ENCODE data around the gene MRPL55. TPM values are rescaled to one million over a fixed set of nuclear protein-coding genes. Genes with fewer than 3 reads are reported as not detected.

The MRPL55 gene
- total RNA-seq, 1 experiment from 2014 or later, result 63.7 TPM

DNA sequence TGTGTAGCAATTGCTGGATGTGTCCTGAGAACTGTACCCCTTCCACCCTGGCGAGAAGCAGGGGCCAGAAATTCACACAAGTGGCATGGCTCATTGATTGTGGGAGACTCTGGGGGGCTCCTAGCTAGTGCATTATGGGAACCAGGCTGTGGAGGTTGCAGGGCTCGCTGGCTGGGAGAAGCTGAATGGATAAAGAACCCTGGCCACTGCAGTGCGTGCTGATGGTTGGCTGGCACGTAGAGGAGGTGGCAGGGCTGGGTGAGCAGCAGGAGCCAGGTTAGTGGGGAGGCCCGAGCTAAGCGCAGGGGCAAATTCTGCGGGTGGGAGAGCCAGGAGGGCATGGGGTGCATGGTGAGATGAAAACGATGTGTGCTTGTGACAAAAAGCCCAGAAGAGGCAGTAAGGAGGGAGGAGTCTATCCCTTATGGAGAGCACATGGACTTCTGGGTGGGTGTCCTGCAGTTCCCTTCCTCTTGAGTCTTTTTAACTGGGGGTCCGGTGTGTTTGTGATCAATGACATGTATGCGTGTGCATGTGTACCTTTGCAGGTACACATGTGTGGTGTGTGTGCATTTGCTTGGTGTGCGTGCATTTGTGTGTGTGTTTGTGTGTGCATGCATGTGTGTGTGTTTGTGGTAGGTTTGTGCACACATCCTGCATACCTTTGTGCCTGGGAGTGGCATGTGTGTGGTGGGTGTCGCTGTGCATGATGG lies 34.5 kb upstream of the MRPL55 start:
- H3K4me1 ChIP-seq, result peaks cover 5% of the 10 kb centered on the region
- no peaks in the 10 kb centered on the region for H3K9me3 Mint-ChIP-seq (ENCODE audit: unreplicated experiment)
- no peaks in the 10 kb centered on the region for H3K9me3 ChIP-seq
- H3K36me3 Mint-ChIP-seq (ENCODE audit: insufficient read depth, unreplicated experiment), result peaks cover 21% of the 10 kb centered on the region
- H3K4me3 Mint-ChIP-seq (ENCODE audit: unreplicated experiment), result no peak overlapping the region
- BruUV-seq (replicated peaks), result no TSS peak
- CTCF ChIA-PET, result no interaction called here
- TF ChIP-seq, protein P1, sequence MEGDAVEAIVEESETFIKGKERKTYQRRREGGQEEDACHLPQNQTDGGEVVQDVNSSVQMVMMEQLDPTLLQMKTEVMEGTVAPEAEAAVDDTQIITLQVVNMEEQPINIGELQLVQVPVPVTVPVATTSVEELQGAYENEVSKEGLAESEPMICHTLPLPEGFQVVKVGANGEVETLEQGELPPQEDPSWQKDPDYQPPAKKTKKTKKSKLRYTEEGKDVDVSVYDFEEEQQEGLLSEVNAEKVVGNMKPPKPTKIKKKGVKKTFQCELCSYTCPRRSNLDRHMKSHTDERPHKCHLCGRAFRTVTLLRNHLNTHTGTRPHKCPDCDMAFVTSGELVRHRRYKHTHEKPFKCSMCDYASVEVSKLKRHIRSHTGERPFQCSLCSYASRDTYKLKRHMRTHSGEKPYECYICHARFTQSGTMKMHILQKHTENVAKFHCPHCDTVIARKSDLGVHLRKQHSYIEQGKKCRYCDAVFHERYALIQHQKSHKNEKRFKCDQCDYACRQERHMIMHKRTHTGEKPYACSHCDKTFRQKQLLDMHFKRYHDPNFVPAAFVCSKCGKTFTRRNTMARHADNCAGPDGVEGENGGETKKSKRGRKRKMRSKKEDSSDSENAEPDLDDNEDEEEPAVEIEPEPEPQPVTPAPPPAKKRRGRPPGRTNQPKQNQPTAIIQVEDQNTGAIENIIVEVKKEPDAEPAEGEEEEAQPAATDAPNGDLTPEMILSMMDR (IDR thresholded peaks at IDR 0.05; ENCODE audit: insufficient read depth in 1 of 2, low read depth in 1 of 2, low read length in 1 of 2, severe bottlenecking in 1 of 2, unreplicated experiment in 1 of 2), result no peak
- H3K27ac Mint-ChIP-seq (ENCODE audit: unreplicated experiment), result no peak overlapping the region
- peaks cover 3% of the 10 kb centered on the region for H3K36me3 ChIP-seq (ENCODE audit: control insufficient read depth, insufficient read depth, low read length)
- no peak for DNase-seq
- H3K4me1 Mint-ChIP-seq (ENCODE audit: low read depth, unreplicated experiment), result no peaks in the 10 kb centered on the region
- H3K27me3 Mint-ChIP-seq (ENCODE audit: insufficient read depth, unreplicated experiment), result no peaks in the 10 kb centered on the region
- H3K27me3 ChIP-seq (replicated peaks; ENCODE audit: control insufficient read depth, insufficient read depth, low read length), result no peaks in the 10 kb centered on the region
- no peak overlapping the region for H3K4me3 ChIP-seq (ENCODE audit: low read depth, low read length)
- POLR2A ChIA-PET, result no interaction called here
- intact Hi-C loops (cut with micrococcal nuclease; ENCODE audit: unreplicated experiment), result no loop called here

GRCh38 chr1:228142701-228143136 lies 33.6 kb upstream of the MRPL55 start:
- no TSS peak for BruUV-seq (replicated peaks)
- H3K4me1 ChIP-seq, result peaks cover 5% of the 10 kb centered on the region
- H3K36me3 ChIP-seq (ENCODE audit: control insufficient read depth, insufficient read depth, low read length), result peaks cover 3% of the 10 kb centered on the region
- no peaks in the 10 kb centered on the region for H3K27me3 ChIP-seq (replicated peaks; ENCODE audit: control insufficient read depth, insufficient read depth, low read length)
- H3K4me1 Mint-ChIP-seq (ENCODE audit: low read depth, unreplicated experiment), result no peaks in the 10 kb centered on the region
- DNase-seq, result no peak
- ChIA-PET POLR2A (no interaction called here), CTCF (no interaction called here)
- TF ChIP-seq, protein P1 (IDR thresholded peaks at IDR 0.05; ENCODE audit: insufficient read depth in 1 of 2, low read depth in 1 of 2, low read length in 1 of 2, severe bottlenecking in 1 of 2, unreplicated experiment in 1 of 2), result no peak
- intact Hi-C loops (cut with micrococcal nuclease; ENCODE audit: unreplicated experiment), result no loop called here
- no peaks in the 10 kb centered on the region for H3K27me3 Mint-ChIP-seq (ENCODE audit: insufficient read depth, unreplicated experiment)
- no peak overlapping the region for H3K4me3 ChIP-seq (ENCODE audit: low read depth, low read length)
- H3K9me3 ChIP-seq, result no peaks in the 10 kb centered on the region
- H3K4me3 Mint-ChIP-seq (ENCODE audit: unreplicated experiment), result no peak overlapping the region
- H3K27ac Mint-ChIP-seq (ENCODE audit: unreplicated experiment), result no peak overlapping the region
- no peaks in the 10 kb centered on the region for H3K9me3 Mint-ChIP-seq (ENCODE audit: unreplicated experiment)
- peaks cover 21% of the 10 kb centered on the region for H3K36me3 Mint-ChIP-seq (ENCODE audit: insufficient read depth, unreplicated experiment)

DNA sequence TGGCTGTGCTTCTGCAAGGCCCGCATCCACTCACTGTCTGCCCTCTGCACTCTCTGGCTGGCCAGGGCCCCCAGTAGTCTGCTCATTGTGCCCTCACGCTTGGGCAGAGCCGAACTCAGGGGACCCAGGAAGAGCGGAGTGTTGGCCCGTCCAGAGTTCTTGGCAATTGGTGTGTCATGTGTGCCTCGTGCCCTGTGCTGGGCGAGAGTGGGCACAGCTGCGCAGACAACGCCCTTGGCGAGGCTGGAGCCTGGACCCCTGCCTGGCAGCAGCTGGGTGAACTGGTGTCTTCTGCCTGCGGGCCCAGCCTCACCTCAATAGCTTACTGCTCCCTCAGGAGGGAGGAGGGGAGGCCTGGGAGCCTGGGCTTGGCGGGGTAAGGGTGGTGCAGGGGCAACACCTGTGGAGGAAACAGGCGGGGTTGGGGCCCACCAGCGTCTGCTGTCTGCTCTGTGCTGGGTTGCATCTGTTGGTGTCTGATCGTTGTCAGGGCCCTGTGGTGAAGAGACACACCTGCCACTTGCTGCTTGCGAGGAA lies 33.1 kb upstream of the MRPL55 start:
- CTCF ChIA-PET, result no interaction called here
- H3K4me3 ChIP-seq (ENCODE audit: low read depth, low read length), result no peak overlapping the region
- POLR2A ChIA-PET, result no interaction called here
- DNase-seq, result no peak
- H3K36me3 ChIP-seq (ENCODE audit: control insufficient read depth, insufficient read depth, low read length), result peaks cover 2% of the 10 kb centered on the region
- H3K4me3 Mint-ChIP-seq (ENCODE audit: unreplicated experiment), result no peak overlapping the region
- intact Hi-C loops (cut with micrococcal nuclease; ENCODE audit: unreplicated experiment), result no loop called here
- no peaks in the 10 kb centered on the region for H3K9me3 Mint-ChIP-seq (ENCODE audit: unreplicated experiment)
- peaks cover 21% of the 10 kb centered on the region for H3K36me3 Mint-ChIP-seq (ENCODE audit: insufficient read depth, unreplicated experiment)
- H3K27me3 ChIP-seq (replicated peaks; ENCODE audit: control insufficient read depth, insufficient read depth, low read length), result no peaks in the 10 kb centered on the region
- no peak overlapping the region for H3K27ac Mint-ChIP-seq (ENCODE audit: unreplicated experiment)
- H3K4me1 ChIP-seq, result peaks cover 5% of the 10 kb centered on the region
- H3K9me3 ChIP-seq, result no peaks in the 10 kb centered on the region
- no peaks in the 10 kb centered on the region for H3K4me1 Mint-ChIP-seq (ENCODE audit: low read depth, unreplicated experiment)
- TF ChIP-seq, protein P1 (IDR thresholded peaks at IDR 0.05; ENCODE audit: insufficient read depth in 1 of 2, low read depth in 1 of 2, low read length in 1 of 2, severe bottlenecking in 1 of 2, unreplicated experiment in 1 of 2), result no peak
- H3K27me3 Mint-ChIP-seq (ENCODE audit: insufficient read depth, unreplicated experiment), result no peaks in the 10 kb centered on the region
- BruUV-seq (replicated peaks), result no TSS peak

All from Caco-2 (cell line).